ENCODE data around the gene NDUFA11. TPM values are rescaled to one million over a fixed set of nuclear protein-coding genes. Genes with fewer than 3 reads are reported as not detected.
A peak's percentile ranks its signal among the peaks of the same experiment; 100 is the strongest.

Gene NDUFA11
- total and polyA plus RNA-seq, 9 of the 15 experiments (the other 6 are each of a cell fraction or from before 2014, with no cell fraction given): 63.3 to 486 (median 274) TPM

- peak; percentile 46; the same call in 1 of the 2 replicates for TF ChIP-seq NFATC3 (IDR thresholded peaks at IDR 0.05)
- TF ChIP-seq, protein P1, sequence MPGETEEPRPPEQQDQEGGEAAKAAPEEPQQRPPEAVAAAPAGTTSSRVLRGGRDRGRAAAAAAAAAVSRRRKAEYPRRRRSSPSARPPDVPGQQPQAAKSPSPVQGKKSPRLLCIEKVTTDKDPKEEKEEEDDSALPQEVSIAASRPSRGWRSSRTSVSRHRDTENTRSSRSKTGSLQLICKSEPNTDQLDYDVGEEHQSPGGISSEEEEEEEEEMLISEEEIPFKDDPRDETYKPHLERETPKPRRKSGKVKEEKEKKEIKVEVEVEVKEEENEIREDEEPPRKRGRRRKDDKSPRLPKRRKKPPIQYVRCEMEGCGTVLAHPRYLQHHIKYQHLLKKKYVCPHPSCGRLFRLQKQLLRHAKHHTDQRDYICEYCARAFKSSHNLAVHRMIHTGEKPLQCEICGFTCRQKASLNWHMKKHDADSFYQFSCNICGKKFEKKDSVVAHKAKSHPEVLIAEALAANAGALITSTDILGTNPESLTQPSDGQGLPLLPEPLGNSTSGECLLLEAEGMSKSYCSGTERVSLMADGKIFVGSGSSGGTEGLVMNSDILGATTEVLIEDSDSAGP (CRISPR knock-in tag; IDR thresholded peaks at IDR 0.05): peak; percentile 30; the same call in 1 of the 2 replicates
- TF ChIP-seq TEAD1 (CRISPR knock-in tag; IDR thresholded peaks at IDR 0.05): peak; percentile 15 to 88; a peak in 2 of 4 replicates
- TF ChIP-seq TCF7 (IDR thresholded peaks at IDR 0.05; ENCODE audit: borderline replicate concordance): 0 out of 2 replicates have a peak, but pooled peaks have one; percentile 21
Observed at GRCh38 chr19:5903624-5904351, at the start of gene NDUFA11 (continued).

GRCh38 chr19:5953030-5953589, 49.5 kb upstream of the NDUFA11 start:
- peak overlapping the region; percentile 71; the same call in 1 of the 2 replicates for H3K4me2 ChIP-seq (ENCODE audit: insufficient read depth, low read length)
- in situ Hi-C loops (cut with MboI) (no loop called here), intact Hi-C loops (cut with micrococcal nuclease) (no loop called here)
- POLR2A ChIA-PET: interaction anchor here (0.5 to 4.7 kb wide), 4 partner anchors 9 to 100 kb away, joined by 3 to 41 read pairs (median 4); no protein-coding TSS in a partner anchor
- H4K20me1 ChIP-seq (replicated peaks; ENCODE audit: control insufficient read depth, insufficient read depth, low read length): peaks cover 20% of the 10 kb centered on the region; the same call in 1 of the 2 replicates
- peaks cover 37 to 46% of the 10 kb centered on the region in 2 experiments for H3K4me1 ChIP-seq (replicated peaks in 1 of 2; ENCODE audit: control insufficient read depth in 2 of 2, insufficient read depth in 2 of 2, low read length in 2 of 2)
- DNase-seq (ENCODE audit: extremely low read depth in 1 of 4, low spot score in 3 of 4) (no peak), ATAC-seq (no peak), FAIRE-seq (peak; percentile 52)
- CTCF ChIA-PET (ENCODE audit: low intra/inter-chr PET ratio): no interaction called here
- 29% methylated on average over 5 of the region's 5 CpGs for WGBS (ENCODE audit: insufficient coverage, low coverage, missing lambda C conversion rate)
- no peaks in the 10 kb centered on the region for H3K9me3 ChIP-seq (replicated peaks; ENCODE audit: control insufficient read depth, insufficient read depth, low read depth, low read length)
- no peaks in the 10 kb centered on the region for H3K9me1 ChIP-seq (ENCODE audit: control insufficient read depth, insufficient read depth, low read length)
- no peak overlapping the region for H3K4me3 ChIP-seq
- H3K36me3 ChIP-seq (ENCODE audit: control insufficient read depth, insufficient read depth, low read length): peaks cover 53% of the 10 kb centered on the region
- H3K79me2 ChIP-seq (ENCODE audit: control insufficient read depth, insufficient read depth, low read length): peaks cover 96% of the 10 kb centered on the region
- no peak overlapping the region for H2AFZ ChIP-seq (ENCODE audit: low read depth, low read length)
- BruUV-seq (replicated peaks): no TSS peak
- H3K9ac ChIP-seq (ENCODE audit: insufficient read depth in 1 of 2, low read depth in 2 of 2, low read length in 2 of 2): peak overlapping the region in 1 of 2 experiments; percentile 65; a peak in 2 of 4 replicates
- peak overlapping the region; percentile 70 for H3K27ac ChIP-seq (ENCODE audit: extremely low read depth, low read depth, low read length)
- no peaks in the 10 kb centered on the region for H3K27me3 ChIP-seq (ENCODE audit: control insufficient read depth in 2 of 2, insufficient read depth in 2 of 2, low read length in 2 of 2)
- TF ChIP-seq DMBX1 (CRISPR knock-in tag; IDR thresholded peaks at IDR 0.05; ENCODE audit: borderline replicate concordance) (peak; percentile 64; the same call in 1 of the 2 replicates), E2F8 (IDR thresholded peaks at IDR 0.05; ENCODE audit: low read depth, partially characterized antibody) (no peak), FOSL1 (tag; conservative IDR thresholded peaks at IDR 0.05) (peak; percentile 6; the same call in 1 of the 2 replicates), ETV1 (tag; conservative IDR thresholded peaks at IDR 0.05; ENCODE audit: low read depth) (peak; percentile 53; the same call in 1 of the 2 replicates)
- TF ChIP-seq, protein P2, sequence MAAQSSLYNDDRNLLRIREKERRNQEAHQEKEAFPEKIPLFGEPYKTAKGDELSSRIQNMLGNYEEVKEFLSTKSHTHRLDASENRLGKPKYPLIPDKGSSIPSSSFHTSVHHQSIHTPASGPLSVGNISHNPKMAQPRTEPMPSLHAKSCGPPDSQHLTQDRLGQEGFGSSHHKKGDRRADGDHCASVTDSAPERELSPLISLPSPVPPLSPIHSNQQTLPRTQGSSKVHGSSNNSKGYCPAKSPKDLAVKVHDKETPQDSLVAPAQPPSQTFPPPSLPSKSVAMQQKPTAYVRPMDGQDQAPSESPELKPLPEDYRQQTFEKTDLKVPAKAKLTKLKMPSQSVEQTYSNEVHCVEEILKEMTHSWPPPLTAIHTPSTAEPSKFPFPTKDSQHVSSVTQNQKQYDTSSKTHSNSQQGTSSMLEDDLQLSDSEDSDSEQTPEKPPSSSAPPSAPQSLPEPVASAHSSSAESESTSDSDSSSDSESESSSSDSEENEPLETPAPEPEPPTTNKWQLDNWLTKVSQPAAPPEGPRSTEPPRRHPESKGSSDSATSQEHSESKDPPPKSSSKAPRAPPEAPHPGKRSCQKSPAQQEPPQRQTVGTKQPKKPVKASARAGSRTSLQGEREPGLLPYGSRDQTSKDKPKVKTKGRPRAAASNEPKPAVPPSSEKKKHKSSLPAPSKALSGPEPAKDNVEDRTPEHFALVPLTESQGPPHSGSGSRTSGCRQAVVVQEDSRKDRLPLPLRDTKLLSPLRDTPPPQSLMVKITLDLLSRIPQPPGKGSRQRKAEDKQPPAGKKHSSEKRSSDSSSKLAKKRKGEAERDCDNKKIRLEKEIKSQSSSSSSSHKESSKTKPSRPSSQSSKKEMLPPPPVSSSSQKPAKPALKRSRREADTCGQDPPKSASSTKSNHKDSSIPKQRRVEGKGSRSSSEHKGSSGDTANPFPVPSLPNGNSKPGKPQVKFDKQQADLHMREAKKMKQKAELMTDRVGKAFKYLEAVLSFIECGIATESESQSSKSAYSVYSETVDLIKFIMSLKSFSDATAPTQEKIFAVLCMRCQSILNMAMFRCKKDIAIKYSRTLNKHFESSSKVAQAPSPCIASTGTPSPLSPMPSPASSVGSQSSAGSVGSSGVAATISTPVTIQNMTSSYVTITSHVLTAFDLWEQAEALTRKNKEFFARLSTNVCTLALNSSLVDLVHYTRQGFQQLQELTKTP (IDR thresholded peaks at IDR 0.05; ENCODE audit: low read depth in 1 of 2, partially characterized antibody in 2 of 2): no peak

Data from K562 (cell line).